Astrocyte of the spinal cord (primary cell): Measurements from ENCODE around the gene JMJD1C.
"Not testable (repeated sequence)": the region's sequence is repeated elsewhere in the genome, so short reads cannot be mapped to it uniquely, and the experiment has no call there.

Source experiments
- DNase-seq: peaks from one replicate; pipeline ENCODE4 v3.0.0; 2011; ENCODE audit warnings: low read depth, low spot score
- H3K4me3 ChIP-seq: 2 replicates; pipeline ENCODE4 v1.5.1; 2011; ENCODE audit warnings: low read depth, mild to moderate bottlenecking, low read length, moderate library complexity
- CTCF ChIP-seq: IDR thresholded peaks from 2 replicates; pipeline ENCODE4 v1.5.1; 2012; ENCODE audit warnings: low read depth, mild to moderate bottlenecking, low read length, inconsistent platforms
- in situ Hi-C: cut with HindIII; loops from 2 replicates; pipeline ENCODE4 v1.10.0; 2017; ENCODE audit warnings: low sequenced_read_pairs

Gene JMJD1C

GRCh38 chr10:63383141-63383540 lies 82.6 kb downstream of the JMJD1C start:
- in situ Hi-C loops: no loop called here
- DNase-seq: no peak
- TF ChIP-seq CTCF: no peak
- H3K4me3 ChIP-seq: no peak overlapping the region

- in situ Hi-C loops: no loop called here
- no peak for TF ChIP-seq CTCF
Observed at GRCh38 chr10:63382066-63382465, 83.7 kb downstream of the JMJD1C start.

GRCh38 chr10:63377305-63377661 lies 88.5 kb downstream of the JMJD1C start:
- DNase-seq, in situ Hi-C loops: not testable (repeated sequence)
- peak overlapping the region; percentile 10 for H3K4me3 ChIP-seq

More at GRCh38 chr10:63382066-63382465, 83.7 kb downstream of the JMJD1C start:
- no peak overlapping the region for H3K4me3 ChIP-seq
- DNase-seq: no peak

GRCh38 chr10:63376560-63377304 lies 89.0 kb downstream of the JMJD1C start:
- no peak for TF ChIP-seq CTCF
- peak overlapping the region; percentile 10 for H3K4me3 ChIP-seq
- DNase-seq: peak; percentile 63
- in situ Hi-C loops: no loop called here

GRCh38 chr10:63375859-63376258 lies 89.9 kb downstream of the JMJD1C start:
- peak; percentile 37 for DNase-seq
- TF ChIP-seq CTCF: no peak

GRCh38 chr10:63375458-63375857 lies 90.3 kb downstream of the JMJD1C start:
- in situ Hi-C loops: no loop called here
- TF ChIP-seq CTCF: no peak
- no peak for DNase-seq

More at GRCh38 chr10:63375859-63376258, 89.9 kb downstream of the JMJD1C start:
- no peak overlapping the region for H3K4me3 ChIP-seq
- in situ Hi-C loops: no loop called here

GRCh38 chr10:63374991-63375390 lies 90.8 kb downstream of the JMJD1C start:
- in situ Hi-C loops: no loop called here
- no peak for DNase-seq

More at GRCh38 chr10:63375458-63375857, 90.3 kb downstream of the JMJD1C start:
- H3K4me3 ChIP-seq: no peak overlapping the region

More at GRCh38 chr10:63374991-63375390, 90.8 kb downstream of the JMJD1C start:
- H3K4me3 ChIP-seq: no peak overlapping the region
- no peak for TF ChIP-seq CTCF
